Measurements from ENCODE around the gene WASHC4.

Gene WASHC4

DNA sequence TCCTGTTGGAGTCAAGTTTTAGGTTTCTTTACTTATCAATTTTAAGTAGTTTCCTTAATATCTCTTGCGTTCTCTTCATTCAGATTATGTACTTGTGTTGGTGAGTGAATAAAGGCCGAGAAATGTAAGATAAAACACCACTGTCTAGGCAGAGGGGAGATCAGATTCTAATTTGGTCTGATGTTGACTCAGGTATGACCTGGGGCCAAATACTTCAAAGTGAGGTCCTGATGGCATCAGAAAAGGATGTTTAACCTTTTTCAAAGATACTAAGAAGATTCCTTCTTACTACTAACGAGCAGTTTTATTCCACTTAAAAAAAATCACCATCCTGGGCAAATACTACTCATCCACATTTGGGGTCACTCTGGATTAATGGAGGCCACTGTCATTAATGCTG is 101.6 kb downstream of the WASHC4 start:
- no peak for DNase-seq (ENCODE audit: low spot score)

DNA sequence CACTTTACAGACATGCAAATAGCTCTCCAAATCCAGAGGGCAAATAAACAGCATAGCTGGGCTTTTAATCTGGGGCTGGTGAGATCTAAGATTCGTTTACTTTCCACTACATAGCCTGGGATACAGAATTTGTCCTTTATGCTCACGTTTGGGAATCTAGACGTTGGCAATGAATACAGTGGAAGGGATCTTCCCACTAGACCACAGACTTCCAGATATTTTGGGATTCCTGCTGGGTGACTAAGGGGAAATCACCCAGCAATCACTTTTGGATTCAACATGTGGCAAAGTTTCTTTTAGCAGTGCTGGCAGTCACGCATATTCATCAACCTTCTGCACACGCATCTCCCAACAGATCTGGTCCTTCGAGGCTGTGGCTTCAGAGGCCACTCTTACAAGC is 104.9 kb downstream of the WASHC4 start:
- DNase-seq (ENCODE audit: low spot score): no peak

DNA sequence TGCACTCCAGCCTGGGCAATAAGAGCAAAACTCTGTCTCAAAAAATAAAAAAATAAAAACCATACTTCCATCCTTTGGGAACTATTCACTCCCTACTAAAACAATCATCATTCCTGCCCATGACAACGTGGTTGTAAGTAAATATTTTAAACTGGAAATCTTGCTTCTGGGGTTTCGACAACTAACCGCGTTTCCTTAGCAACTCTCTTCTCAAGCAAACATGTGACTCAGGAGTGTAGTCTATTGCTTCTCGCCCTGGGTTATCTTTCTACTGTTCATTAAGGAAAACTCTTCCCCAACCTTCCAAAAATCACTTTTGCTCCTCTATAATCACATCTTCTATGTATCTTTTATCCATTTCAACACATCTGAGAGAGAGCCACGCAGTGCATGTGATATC is 106.6 kb downstream of the WASHC4 start:
- DNase-seq (ENCODE audit: low spot score): no peak

DNA sequence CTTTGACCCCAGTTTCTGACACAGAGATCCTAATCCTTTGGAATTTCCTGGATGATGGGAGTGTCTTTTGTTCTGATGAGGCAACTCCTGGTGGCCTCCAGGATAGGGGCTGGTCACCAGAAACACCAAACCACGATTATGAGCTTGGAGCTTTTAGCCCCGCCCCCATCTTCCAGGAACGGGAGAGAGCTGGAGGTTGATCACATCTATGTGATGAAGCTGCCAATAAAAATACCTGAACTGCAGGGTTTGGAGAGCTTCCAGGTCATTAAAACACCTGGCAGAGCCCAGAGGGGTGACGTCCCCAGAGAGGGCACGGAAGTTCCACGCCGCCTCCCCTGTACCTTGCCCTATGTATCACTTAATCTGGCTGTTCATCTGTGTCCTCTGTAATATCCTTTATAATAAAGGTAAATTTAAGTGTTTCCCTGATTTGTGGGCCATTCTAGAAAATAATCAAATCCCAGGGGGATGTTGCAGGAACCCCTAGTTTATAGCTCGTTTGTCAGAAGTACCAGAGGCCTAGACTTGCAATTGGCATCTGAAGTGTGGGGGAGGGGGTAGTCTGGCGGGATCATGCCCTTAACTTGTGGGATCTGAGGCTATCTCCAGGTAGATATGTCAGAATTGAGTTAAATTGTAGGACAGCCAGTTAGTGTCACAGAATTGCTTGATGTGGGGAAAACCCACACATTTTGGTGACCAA is 107.3 kb downstream of the WASHC4 start:
- no peak for DNase-seq (ENCODE audit: low spot score)

DNA sequence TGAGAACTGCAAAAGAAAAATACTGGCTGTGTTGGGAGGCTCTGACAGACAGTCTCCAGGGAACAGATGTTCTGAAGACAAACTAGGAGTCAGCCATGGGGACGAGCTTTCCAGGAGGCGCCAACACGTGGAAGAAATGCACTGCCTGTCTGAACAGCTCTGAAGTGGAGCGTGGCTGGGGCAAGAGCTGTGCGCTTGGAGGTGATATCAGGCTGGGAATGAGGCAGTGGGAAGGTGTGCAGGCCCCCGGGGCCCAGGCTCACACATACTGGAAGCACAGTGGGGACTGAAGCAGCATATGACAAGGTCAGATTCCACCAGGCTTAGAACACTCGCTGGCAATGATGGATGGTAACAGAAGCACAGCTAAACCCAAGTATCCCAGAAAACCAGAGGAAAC is 110.9 kb downstream of the WASHC4 start:
- no peak for DNase-seq (ENCODE audit: low spot score)
